ENCODE data around the gene SLC6A19.

DNA sequence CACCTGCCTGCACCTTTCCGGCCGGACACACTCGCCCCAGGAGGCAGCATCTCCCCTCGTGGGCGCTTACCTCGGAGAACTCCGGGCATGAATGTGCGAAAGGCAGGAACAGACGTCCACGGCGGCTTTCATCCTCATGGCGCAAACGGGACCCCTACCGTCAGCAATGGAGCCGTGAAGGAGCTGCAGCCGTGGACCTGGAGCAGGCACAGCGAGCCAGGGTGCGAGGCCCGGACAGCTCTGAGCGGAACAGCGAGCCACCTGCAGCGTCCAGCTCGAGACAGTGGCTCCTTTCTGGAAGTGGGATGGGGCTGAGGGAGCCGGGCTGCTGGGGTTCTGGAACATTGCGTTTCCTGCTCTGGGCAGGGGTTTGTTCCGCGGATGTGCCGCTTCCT lies 7.8 kb upstream of the SLC6A19 start:
- TF ChIP-seq POLR2A (IDR thresholded peaks at IDR 0.05) (no peak), EP300 (IDR thresholded peaks at IDR 0.05) (no peak)
- TF ChIP-seq, protein P1, sequence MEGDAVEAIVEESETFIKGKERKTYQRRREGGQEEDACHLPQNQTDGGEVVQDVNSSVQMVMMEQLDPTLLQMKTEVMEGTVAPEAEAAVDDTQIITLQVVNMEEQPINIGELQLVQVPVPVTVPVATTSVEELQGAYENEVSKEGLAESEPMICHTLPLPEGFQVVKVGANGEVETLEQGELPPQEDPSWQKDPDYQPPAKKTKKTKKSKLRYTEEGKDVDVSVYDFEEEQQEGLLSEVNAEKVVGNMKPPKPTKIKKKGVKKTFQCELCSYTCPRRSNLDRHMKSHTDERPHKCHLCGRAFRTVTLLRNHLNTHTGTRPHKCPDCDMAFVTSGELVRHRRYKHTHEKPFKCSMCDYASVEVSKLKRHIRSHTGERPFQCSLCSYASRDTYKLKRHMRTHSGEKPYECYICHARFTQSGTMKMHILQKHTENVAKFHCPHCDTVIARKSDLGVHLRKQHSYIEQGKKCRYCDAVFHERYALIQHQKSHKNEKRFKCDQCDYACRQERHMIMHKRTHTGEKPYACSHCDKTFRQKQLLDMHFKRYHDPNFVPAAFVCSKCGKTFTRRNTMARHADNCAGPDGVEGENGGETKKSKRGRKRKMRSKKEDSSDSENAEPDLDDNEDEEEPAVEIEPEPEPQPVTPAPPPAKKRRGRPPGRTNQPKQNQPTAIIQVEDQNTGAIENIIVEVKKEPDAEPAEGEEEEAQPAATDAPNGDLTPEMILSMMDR (IDR thresholded peaks at IDR 0.05): no peak

All from tibial nerve (tissue), 4 donors.